Esophagus squamous epithelium (tissue), 4 donors: ENCODE data around the gene ROCK2.

ENCODE experiments used
- CTCF ChIP-seq, 6 experiments: fragments of 450-650 bp in 4 of 6; fragments of 200-600 bp in 2 of 6; sonication (generic) in 2 of 6; IDR thresholded peaks; one replicate each; pipeline ENCODE4 v1.5.1; 2016 to 2019; ENCODE audit warnings: antibody characterized with exemption in 6 of 6, mild to moderate bottlenecking in 4 of 6, moderate library complexity in 4 of 6
- POLR2A ChIP-seq, 4 donors: fragments of 450-650 bp; IDR thresholded peaks; one replicate each; pipeline ENCODE4 v1.6.1; 2017; ENCODE audit warnings: antibody characterized with exemption in 4 of 4, mild to moderate bottlenecking in 4 of 4, moderate library complexity in 3 of 4

DNA sequence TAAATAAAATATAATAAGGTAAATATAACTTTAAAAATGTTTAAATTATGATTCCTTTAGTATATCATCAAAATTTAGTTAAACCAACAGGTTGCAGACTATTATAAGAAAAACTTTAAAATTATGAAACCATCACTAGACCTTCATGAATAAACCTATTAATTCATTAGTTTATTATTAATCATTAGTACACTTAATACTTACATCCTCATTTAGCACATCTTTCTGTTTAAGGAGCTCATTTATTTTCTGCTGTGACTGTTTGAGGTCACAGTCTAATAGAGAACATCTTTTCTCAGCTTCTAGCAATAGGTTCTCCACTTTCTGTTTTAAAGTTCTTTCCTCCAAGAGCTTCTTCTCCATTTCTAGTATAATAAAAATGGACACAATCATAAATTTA lies 136.4 kb downstream of the ROCK2 start:
- no peak for TF ChIP-seq CTCF (IDR thresholded peaks at IDR 0.05)
- no peak for TF ChIP-seq POLR2A (IDR thresholded peaks at IDR 0.05)
